Cardiac muscle cell (in vitro differentiated cells and primary cell): Measurements from ENCODE around the gene DQX1. TPM values are rescaled to one million over a fixed set of nuclear protein-coding genes. Genes with fewer than 3 reads are reported as not detected.
A peak's percentile ranks its signal among the peaks of the same experiment; 100 is the strongest.
"Not testable (repeated sequence)": the region's sequence is repeated elsewhere in the genome, so short reads cannot be mapped to it uniquely, and the experiment has no call there.

ENCODE experiments used
- DNase-seq, 2 donors: peaks; one replicate each; pipeline versions ENCODE4 v3.0.0 to v3.0.0-alpha.2; 2010 to 2017; ENCODE audit warnings: low read depth in 1 of 2, low spot score in 1 of 2
- H3K27ac ChIP-seq: fragments of 200-600 bp; sonication (generic); 2 replicates; pipeline ENCODE4 v1.5.1; 2016
- H3K27me3 ChIP-seq: fragments of 200-600 bp; sonication (generic); 2 replicates; pipeline ENCODE4 v1.6.0; 2016; ENCODE audit warnings: control low read depth
- H3K36me3 ChIP-seq: fragments of 200-600 bp; sonication (generic); 2 replicates; pipeline ENCODE4 v1.5.1; 2016; ENCODE audit warnings: control low read depth
- H3K4me1 ChIP-seq: fragments of 200-600 bp; sonication (generic); 2 replicates; pipeline ENCODE4 v1.8.1; 2017; ENCODE audit warnings: low read depth, mild to moderate bottlenecking, mixed run types
- H3K4me3 ChIP-seq: fragments of 200-600 bp; sonication (generic); 2 replicates; pipeline ENCODE4 v1.5.1; 2016; ENCODE audit warnings: mild to moderate bottlenecking
- H3K9me3 ChIP-seq: fragments of 200-600 bp; sonication (generic); 2 replicates; pipeline ENCODE4 v1.5.1; 2017; ENCODE audit warnings: low read depth, mild to moderate bottlenecking, control low read depth
- CTCF ChIP-seq: IDR thresholded peaks from 2 replicates; pipeline ENCODE4 v1.5.1; 2012; ENCODE audit warnings: low read depth, mild to moderate bottlenecking, low read length
- polyA plus RNA-seq: library from polyadenylated mRNA; unstranded; fragments of >200 nt; fragmentation: Nextera tagmentation; extraction: Ambion mirVana; gene quantifications from 2 replicates; pipeline ENCODE4 v1.2.1, GENCODE V29; 2016
- total RNA-seq: library from RNA; depleted of rRNA; stranded (reverse); fragments of >200 nt; gene quantifications from 2 replicates; pipeline ENCODE4 v1.2.3, GENCODE V29; 2016

DQX1 gene
- total and polyA plus RNA-seq, 2 experiments from 2014 or later, result 0.67 to 0.98 TPM

DNA sequence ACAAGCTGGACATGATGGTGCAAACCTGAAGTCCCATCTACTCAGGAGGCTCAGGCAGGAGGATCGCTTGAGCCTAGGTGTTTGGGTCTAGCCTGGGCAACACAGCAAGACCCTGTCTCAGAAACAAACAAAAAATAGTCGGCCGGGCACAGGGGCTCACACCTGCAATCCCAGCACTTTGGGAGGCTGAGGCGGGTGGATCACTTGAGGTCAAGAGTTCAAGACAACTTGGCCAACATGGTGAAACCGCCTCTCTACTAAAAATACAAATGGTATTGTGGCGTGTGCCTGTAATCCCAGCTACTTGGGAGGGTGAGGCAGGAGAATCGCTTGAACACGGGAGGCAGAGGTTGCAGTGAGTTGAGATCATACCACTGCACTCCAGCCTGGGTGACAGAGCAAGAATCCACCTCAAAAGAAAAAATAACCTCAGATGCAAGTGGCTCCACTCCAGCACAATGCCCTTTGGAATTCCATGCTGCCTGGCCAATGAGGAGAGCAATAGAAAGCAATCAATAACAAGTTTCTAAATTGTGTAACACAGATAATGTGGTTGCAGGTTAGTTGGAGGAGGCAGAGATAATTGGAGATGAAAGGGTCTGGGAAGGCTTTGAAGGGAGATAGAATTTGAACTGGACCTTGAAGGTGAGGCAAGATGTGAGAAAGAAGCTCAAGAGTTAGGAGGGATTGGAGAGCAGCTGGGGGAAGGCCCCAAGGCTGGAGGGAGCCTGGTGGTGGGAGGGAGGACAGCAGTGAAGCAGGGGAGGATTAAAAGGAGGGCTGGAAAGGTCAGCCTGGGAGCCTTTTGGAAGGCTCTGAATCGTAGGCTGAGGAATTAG, 37.2 kb downstream of the DQX1 start:
- H3K27me3 ChIP-seq, result no peaks in the 10 kb centered on the region
- no peak for TF ChIP-seq CTCF
- H3K36me3 ChIP-seq, result peaks cover 24% of the 10 kb centered on the region
- DNase-seq, result no peak
- no peak overlapping the region for H3K27ac ChIP-seq
- no peaks in the 10 kb centered on the region for H3K4me1 ChIP-seq
- H3K4me3 ChIP-seq, result no peak overlapping the region
- H3K9me3 ChIP-seq, result no peaks in the 10 kb centered on the region

- Histone ChIP-seq H3K27me3 (no peaks in the 10 kb centered on the region), H3K4me1 (peaks cover 7% of the 10 kb centered on the region), H3K27ac (no peak overlapping the region), H3K4me3 (no peak overlapping the region), H3K9me3 (no peaks in the 10 kb centered on the region), H3K36me3 (peaks cover 4% of the 10 kb centered on the region)
- no peak for DNase-seq
- TF ChIP-seq CTCF, result no peak
Measured at GRCh38 chr2:74486141-74486540, 39.9 kb downstream of the DQX1 start.

- peak overlapping the region; percentile 90 for H3K4me3 ChIP-seq
- not testable (repeated sequence) for H3K27ac ChIP-seq, H3K4me1 ChIP-seq, H3K9me3 ChIP-seq, H3K27me3 ChIP-seq, H3K36me3 ChIP-seq, DNase-seq
Measured at GRCh38 chr2:74483675-74484164, 42.3 kb downstream of the DQX1 start.

DNA sequence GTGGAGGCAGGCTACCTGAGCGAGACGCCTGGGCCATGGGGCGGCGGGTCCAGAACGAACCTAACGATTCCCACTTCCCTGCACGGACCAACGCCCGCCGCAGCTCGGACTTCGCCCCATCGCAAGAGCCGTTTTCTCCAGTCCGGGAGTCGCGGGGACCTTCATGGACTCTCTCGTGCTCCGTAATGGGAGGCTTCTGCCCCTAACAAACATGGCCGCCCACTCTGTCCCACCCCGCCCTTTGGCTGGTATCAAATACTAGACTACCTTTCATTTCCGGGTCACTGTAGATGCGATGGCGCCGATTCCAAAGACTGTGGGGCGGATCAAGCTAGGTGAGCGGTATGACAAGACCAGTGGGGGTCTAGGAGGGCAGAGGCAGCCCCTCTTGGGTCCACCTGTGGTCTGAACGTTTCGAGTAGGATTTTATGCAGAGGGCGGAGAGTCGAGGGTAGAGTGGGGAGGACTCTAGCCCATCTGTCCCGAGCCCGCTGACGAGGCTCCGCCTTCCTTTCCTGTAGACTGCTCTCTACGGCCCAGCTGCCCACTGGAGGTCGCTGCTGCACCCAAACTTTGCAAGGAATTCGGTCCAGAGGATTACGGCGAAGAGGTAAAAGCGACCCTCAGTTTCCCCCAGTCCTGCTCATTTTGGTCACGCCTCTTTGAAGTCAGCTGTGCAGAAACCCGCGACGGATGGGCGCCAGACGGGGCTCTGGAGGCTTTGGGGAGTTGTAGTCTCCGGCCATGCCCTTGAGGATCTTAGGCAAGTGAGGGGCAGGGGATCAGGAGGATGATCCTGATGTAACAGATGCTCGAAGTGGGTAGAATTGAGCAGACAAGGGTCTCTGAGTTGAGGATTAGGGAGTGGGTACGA, 43.0 kb downstream of the DQX1 start, which contains the start of the genes CCDC142 and TTC31:
Gene CCDC142, minus strand, starts transcription at position 198 of the 874 bp plus-strand sequence. Its CDS starts 161 bp downstream, at position 37.
Gene TTC31, plus strand, starts transcription at position 281 of the 874 bp plus-strand sequence. Its CDS starts 15 bp downstream, at position 296.
- Histone ChIP-seq H3K4me1 (peaks cover 7% of the 10 kb centered on the region), H3K9me3 (no peaks in the 10 kb centered on the region), H3K36me3 (peaks cover 2% of the 10 kb centered on the region), H3K27ac (peak within 1 kb of the TSS; percentile 81), H3K27me3 (no peaks in the 10 kb centered on the region), H3K4me3 (peak within 1 kb of the TSS; percentile 90)
- peak; percentile 97 for DNase-seq
- TF ChIP-seq CTCF, result peak; percentile 93

DNA sequence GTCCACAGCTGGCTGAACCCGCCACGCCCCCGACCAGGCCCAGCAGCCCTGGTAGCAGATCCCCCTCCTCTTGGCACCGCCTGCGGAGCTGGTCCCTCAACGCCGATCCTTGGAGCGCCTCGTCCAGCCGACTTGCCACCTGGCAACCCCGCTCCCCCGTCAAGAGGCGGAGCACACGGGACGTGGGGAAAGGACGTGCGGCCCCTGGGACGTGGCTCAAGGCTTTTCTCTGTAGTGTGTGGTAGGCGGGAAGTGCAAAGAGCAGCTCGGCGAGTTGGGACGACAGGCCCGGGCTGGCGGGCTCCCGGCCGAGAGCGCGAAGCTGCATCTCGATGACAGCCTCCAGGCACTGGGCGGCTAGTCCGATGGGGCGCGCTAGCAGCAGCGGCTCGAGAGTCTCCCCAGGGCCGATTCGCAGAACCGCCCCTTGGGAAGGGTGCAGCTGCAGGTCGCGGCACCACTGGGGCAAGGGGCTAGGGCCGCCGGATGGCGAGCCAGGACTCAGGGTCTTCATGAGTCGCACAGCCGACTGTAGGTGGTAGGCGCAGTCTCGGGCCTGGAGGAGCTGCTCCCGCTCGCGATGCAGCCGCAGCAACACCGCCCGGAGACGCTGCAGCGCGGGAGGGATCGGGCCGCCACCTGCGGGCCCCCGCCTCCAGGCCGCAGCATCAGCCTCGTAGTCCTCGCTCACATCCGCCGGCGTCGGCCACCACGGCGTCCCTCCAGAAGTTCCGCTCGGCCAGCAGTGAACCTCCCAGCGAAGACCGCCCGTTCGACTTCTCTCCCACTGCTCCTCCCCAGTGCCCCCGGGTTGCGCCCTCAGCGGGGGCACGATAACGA, 43.9 kb downstream of the DQX1 start:
- Histone ChIP-seq H3K27ac (peak overlapping the region; percentile 81), H3K9me3 (no peaks in the 10 kb centered on the region), H3K36me3 (peaks cover 6% of the 10 kb centered on the region), H3K4me3 (peak overlapping the region; percentile 90), H3K27me3 (no peaks in the 10 kb centered on the region), H3K4me1 (peaks cover 7% of the 10 kb centered on the region)
- no peak for TF ChIP-seq CTCF
- DNase-seq, result peak; percentile 37 to 75
